DOHH2 (cell line): Measurements from ENCODE around the gene NGF.

Experiments
- CTCF ChIP-seq: fragments of 200-600 bp; sonication (generic); IDR thresholded peaks from one replicate; pipeline ENCODE4 v1.5.1; 2014; ENCODE audit warnings: antibody characterized with exemption, mild to moderate bottlenecking, low read depth, low read length; ENCODE audit not compliant: poor library complexity, severe bottlenecking
- EZH2phosphoT487 ChIP-seq: fragments of 200-600 bp; sonication (generic); IDR thresholded peaks from 2 replicates; pipeline ENCODE4 v1.6.1; 2017; ENCODE audit warnings: borderline replicate concordance, mild to moderate bottlenecking, antibody characterized with exemption, low read length, moderate library complexity, mixed read lengths

DNA sequence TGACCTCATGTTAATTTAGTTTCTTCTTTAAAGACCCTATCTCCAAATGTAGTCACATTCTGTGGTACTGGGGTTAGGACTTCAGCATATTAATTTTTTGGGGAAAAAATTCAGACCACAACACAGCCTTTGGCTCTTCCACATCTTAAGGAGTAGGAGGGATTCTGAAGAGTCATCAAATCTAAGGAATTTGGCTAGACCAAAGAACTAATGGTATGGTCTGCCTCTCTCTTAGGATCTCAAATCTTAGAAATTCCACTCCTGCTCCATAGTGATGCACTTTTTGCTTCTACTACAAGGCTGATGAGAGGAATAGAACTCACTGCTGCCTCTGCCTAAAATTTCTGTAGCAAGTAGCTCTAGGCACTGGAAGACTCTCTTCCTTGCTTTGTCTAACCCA is 80.5 kb downstream of the NGF start:
- TF ChIP-seq CTCF = no peak
- no peak for TF ChIP-seq EZH2phosphoT487
